NCI-H82 treated with DMSO at 0.1 percent for 48 hours (cell line): ENCODE measurements around the gene FSTL3.
"Not testable (repeated sequence)": the region's sequence is repeated elsewhere in the genome, so short reads cannot be mapped to it uniquely, and the experiment has no call there.

ENCODE experiments used
- DNase-seq: peaks from one replicate; lab custom pipeline; 2025; ENCODE audit not compliant: unreplicated experiment; lab: John Stamatoyannopoulos, UW

FSTL3 gene

GRCh38 chr19:709196-709964 is 33.2 kb downstream of the FSTL3 start:
- DNase-seq, result no peak

- no peak for DNase-seq
Measured at GRCh38 chr19:709965-710571, 33.9 kb downstream of the FSTL3 start.

GRCh38 chr19:710767-711166 is 34.6 kb downstream of the FSTL3 start:
- DNase-seq, result no peak

GRCh38 chr19:711254-711653 is 35.1 kb downstream of the FSTL3 start:
- no peak for DNase-seq

- no peak for DNase-seq
Measured at GRCh38 chr19:715347-715746, 39.2 kb downstream of the FSTL3 start.

GRCh38 chr19:718251-718951 is 42.2 kb downstream of the FSTL3 start:
- DNase-seq, result no peak

- no peak for DNase-seq
Measured at GRCh38 chr19:718991-719512, 42.9 kb downstream of the FSTL3 start.

- no peak for DNase-seq
Measured at GRCh38 chr19:719636-720344, 43.6 kb downstream of the FSTL3 start.

- no peak for DNase-seq
Measured at GRCh38 chr19:720345-721160, 44.4 kb downstream of the FSTL3 start.

- DNase-seq, result no peak
Measured at GRCh38 chr19:722553-723101, 46.4 kb downstream of the FSTL3 start.

- no peak for DNase-seq
Measured at GRCh38 chr19:723247-723646, 47.1 kb downstream of the FSTL3 start.

GRCh38 chr19:723714-724113 is 47.5 kb downstream of the FSTL3 start:
- no peak for DNase-seq

- DNase-seq, result no peak
Measured at GRCh38 chr19:725461-726089, 49.4 kb downstream of the FSTL3 start.

GRCh38 chr19:726993-727956 is 51.1 kb downstream of the FSTL3 start:
- no peak for DNase-seq

GRCh38 chr19:728011-728410 is 51.8 kb downstream of the FSTL3 start:
- no peak for DNase-seq

- DNase-seq, result not testable (repeated sequence)
Measured at GRCh38 chr19:729564-729963, 53.4 kb downstream of the FSTL3 start.

GRCh38 chr19:729965-730668 is 53.9 kb downstream of the FSTL3 start:
- no peak for DNase-seq

- no peak for DNase-seq
Measured at GRCh38 chr19:731000-731399, 54.8 kb downstream of the FSTL3 start.
